Glomerular visceral epithelial cell (primary cell): Measurements from ENCODE around the gene DUSP8.
A peak's percentile ranks its signal among the peaks of the same experiment; 100 is the strongest.
"Not testable (repeated sequence)": the region's sequence is repeated elsewhere in the genome, so short reads cannot be mapped to it uniquely, and the experiment has no call there.

Source experiments
- DNase-seq: peaks from one replicate; pipeline ENCODE4 v3.0.0-alpha.2; 2016; ENCODE audit errors: extremely low spot score

DUSP8 gene

GRCh38 chr11:1515082-1516060 is 56.7 kb downstream of the DUSP8 start:
- peak; percentile 56 for DNase-seq

- no peak for DNase-seq
Measured at GRCh38 chr11:1514336-1515061, 57.6 kb downstream of the DUSP8 start.

- DNase-seq = no peak
Measured at GRCh38 chr11:1513326-1514296, 58.5 kb downstream of the DUSP8 start.

GRCh38 chr11:1512531-1513258 is 59.4 kb downstream of the DUSP8 start:
- not testable (repeated sequence) for DNase-seq

DNA sequence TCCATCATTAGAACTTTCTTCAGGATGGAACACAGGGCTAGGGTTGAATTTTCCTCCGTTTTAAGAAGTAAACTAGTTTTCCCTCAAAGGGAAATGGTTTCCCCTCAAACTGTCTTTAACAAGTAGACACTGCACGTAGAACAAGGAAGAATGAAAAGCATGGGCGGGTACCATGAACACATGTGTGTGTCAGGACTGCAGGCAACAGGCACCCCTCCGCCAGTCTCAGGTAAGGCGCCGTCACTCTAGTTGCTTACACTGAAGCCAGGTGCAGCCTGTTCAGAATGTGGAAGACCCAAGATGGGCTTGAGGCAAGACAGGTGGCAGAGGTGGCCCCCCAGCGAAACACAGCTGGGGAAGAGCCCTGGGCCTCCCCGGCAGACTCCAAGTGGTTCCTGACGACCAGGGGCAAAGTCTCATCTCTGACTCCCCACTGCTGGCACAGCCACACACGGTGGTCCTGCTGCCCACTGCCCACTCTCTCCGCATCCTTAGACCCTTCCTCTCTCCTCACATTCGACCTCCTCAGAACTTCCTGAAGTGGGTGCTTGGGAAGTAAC is 60.1 kb downstream of the DUSP8 start:
- DNase-seq = no peak

- DNase-seq = no peak
Measured at GRCh38 chr11:1510928-1511327, 61.1 kb downstream of the DUSP8 start.

- DNase-seq = not testable (repeated sequence)
Measured at GRCh38 chr11:1510351-1510750, 61.7 kb downstream of the DUSP8 start.

GRCh38 chr11:1509626-1510255 is 62.3 kb downstream of the DUSP8 start:
- no peak for DNase-seq

DNA sequence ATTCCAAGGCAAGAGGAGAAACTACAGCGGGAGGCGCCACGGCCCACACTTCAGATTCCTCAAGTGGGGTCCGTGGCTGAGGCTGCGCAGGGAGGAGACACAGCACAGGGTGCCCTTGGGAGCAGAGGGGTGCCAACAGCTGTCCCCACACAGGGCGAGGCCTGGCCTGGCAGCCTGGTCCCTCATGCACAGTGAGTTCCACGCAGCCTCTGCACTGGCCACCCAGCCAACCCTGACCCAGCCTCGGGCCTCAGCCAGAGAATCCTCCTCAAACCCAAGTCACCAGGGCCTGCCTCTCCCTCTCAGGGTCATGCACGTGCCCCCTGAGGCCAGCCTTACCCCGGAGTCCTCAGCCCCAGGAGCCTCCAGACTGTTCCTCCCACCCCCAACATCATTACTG is 63.1 kb downstream of the DUSP8 start:
- DNase-seq = no peak

- DNase-seq = no peak
Measured at GRCh38 chr11:1508491-1508891, 63.6 kb downstream of the DUSP8 start.

- DNase-seq = no peak
Measured at GRCh38 chr11:1507381-1508140, 64.5 kb downstream of the DUSP8 start.

DNA sequence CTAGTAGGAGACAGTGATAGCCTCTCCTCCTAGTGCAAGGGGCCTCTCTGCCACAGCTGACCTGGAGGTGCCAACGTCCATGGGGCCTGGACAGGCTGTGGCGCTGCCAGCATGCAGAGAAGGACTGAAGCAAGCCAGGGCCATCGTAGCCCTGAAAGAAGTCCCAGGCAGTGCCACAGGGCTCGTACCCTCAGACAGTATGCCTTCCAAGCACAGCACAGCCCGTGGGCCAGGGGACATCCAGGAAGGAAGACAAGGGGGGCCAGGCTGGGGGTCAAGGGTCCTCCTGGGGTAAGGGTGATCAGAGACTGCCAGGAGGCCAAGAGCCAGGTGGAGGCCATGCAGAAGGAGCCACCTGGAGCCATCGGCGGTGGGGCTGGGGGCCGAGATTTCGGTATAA is 65.1 kb downstream of the DUSP8 start:
- no peak for DNase-seq

DNA sequence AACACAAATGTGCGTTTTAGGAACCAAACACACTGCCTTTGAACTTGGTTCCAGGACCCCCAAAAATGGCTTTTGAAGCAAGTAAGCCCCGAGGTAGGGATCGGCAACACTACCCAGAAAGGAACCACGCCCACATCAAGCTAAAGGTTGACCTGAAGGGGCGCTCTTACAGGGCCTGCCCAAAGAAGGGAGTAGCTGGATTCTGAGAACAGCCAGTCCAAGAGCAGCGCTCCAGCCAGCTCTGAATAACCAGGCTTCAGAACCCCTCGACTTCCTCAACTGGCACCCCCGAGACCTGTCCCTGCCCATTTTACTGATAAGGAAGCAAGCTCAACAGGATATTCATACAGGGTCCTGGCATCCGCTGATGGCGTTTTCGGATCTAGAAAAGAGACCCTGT is 66.6 kb downstream of the DUSP8 start:
- no peak for DNase-seq

DNA sequence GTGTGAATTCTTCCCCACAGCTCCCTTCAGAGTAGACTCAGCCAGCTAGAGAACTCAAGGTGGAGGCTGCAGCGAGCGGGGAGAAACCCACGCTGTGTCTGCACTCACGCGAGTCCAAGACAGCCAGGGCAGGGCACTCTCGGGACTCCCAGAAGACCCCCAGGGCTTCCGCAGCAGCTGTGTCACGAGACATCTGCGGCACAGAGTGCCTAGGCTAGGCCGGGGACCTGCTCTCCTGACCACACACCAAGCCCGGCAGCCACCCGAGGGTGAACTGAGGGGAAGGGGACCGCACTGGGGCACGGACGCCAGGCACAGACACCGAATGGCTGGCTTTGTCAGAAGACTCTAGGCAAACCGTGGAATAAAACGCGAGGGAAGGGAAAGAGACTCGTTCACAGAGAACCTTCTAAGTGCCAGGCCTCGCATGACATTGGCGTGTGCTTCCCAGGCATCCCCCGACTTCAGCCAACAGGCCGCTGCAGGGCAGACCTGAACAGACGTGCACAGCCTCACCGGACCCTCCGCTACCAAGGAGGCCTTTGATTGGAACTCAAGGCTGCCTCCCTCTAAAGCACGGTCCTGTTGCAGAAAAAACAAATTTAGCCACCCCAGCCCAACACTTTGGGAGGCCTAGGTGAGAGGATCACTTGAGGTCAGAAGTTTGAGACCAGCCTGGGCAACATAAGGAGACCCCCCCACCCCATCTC is 67.3 kb downstream of the DUSP8 start:
- DNase-seq = no peak

- DNase-seq = no peak
Measured at GRCh38 chr11:1504138-1504537, 67.9 kb downstream of the DUSP8 start.
